HCT116 (cell line): ENCODE data around the gene RALGPS1. TPM values are rescaled to one million over a fixed set of nuclear protein-coding genes. Genes with fewer than 3 reads are reported as not detected.

Experiments used
- ATAC-seq: fragments of 200-7000 bp; cut with Tn5 transposase; 2 replicates; pipeline ENCODE4 v1.9.1; 2020; ENCODE audit warnings: mild to moderate bottlenecking, moderate library complexity
- BruUV-seq: library from RNA; stranded (reverse); fragments of 400-500 nt; replicated peaks from 2 replicates; lab custom pipeline; 2021; lab: Mats Ljungman, UMichigan
- CTCF ChIA-PET: fragments of 300-600 bp; sonication (Branson Sonifier 250); formaldehyde crosslinking; loops from one replicate; lab custom pipeline; 2021; ENCODE audit warnings: antibody characterized with exemption; lab: Charles Lee
- POLR2A ChIA-PET: fragments of 300-600, 350-600 bp; sonication (Branson Sonifier 250); formaldehyde crosslinking; loops from one replicate; lab custom pipeline; 2021; ENCODE audit warnings: antibody characterized with exemption; lab: Charles Lee
- RAD21 ChIA-PET, 2 experiments: fragments of 300-600 bp; sonication (Branson Sonifier 250); formaldehyde crosslinking; loops; one replicate each; lab custom pipeline; 2023; ENCODE audit warnings: low total read pairs in 2 of 2; ENCODE audit not compliant: uncharacterized antibody in 2 of 2, unreplicated experiment in 2 of 2, low non-redundant PET in 1 of 2; lab: Charles Lee
- DNase-seq: peaks from one replicate; pipeline ENCODE4 v3.0.0-alpha.2; 2010; ENCODE audit warnings: low read depth, low spot score
- H2AFZ ChIP-seq: fragments of 200-600 bp; shearing (Covaris generic), sonication (generic); 2 replicates; pipeline ENCODE4 v1.6.1; 2017; ENCODE audit warnings: low read depth, mixed run types, mixed read lengths, antibody characterized with exemption, low read length; ENCODE audit not compliant: poor library complexity, severe bottlenecking
- H3K27ac ChIP-seq: 2 replicates; pipeline ENCODE4 v1.5.1; 2012; ENCODE audit warnings: low read depth, low read length
- H3K27me3 ChIP-seq: fragments of 200-600 bp; sonication (generic); 2 replicates; pipeline ENCODE4 v1.6.1; 2016; ENCODE audit warnings: mixed run types, low read length, mixed read lengths; ENCODE audit not compliant: insufficient read depth
- H3K36me3 ChIP-seq, 2 experiments: fragments of 200-500 bp in 1 of 2; fragments of 200-600 bp in 1 of 2; sonication (Bioruptor generic) in 1 of 2; sonication (generic) in 1 of 2; 2 replicates each; pipeline versions ENCODE4 v1.5.1 to v1.6.1; 2014 to 2016; ENCODE audit warnings: low read length in 2 of 2, inconsistent platforms in 1 of 2, mixed read lengths in 1 of 2, mixed run types in 1 of 2; ENCODE audit not compliant: insufficient read depth in 2 of 2, control insufficient read depth in 1 of 2
- H3K4me1 ChIP-seq, 2 experiments: fragments of 200-600 bp in 1 of 2; sonication (generic) in 1 of 2; 2 replicates each; pipeline versions ENCODE4 v1.5.1 to v1.6.1; 2012 to 2017; ENCODE audit warnings: low read length in 2 of 2, inconsistent platforms in 1 of 2, mild to moderate bottlenecking in 1 of 2, mixed read lengths in 1 of 2, mixed run types in 1 of 2, moderate library complexity in 1 of 2; ENCODE audit not compliant: insufficient read depth in 2 of 2, control insufficient read depth in 1 of 2
- H3K4me2 ChIP-seq: fragments of 200-600 bp; sonication (generic); 2 replicates; pipeline ENCODE4 v1.6.1; 2017; ENCODE audit warnings: mixed run types, low read length, mixed read lengths
- H3K4me3 ChIP-seq, 2 experiments: fragments of 200-600 bp in 1 of 2; sonication (generic) in 1 of 2; replicated peaks in 1 of 2; 2 replicates each; pipeline ENCODE4 v1.5.1; 2011 to 2016; ENCODE audit warnings: low read length in 2 of 2, control low read depth in 1 of 2, low read depth in 1 of 2, mild to moderate bottlenecking in 1 of 2, mixed read lengths in 1 of 2, mixed run types in 1 of 2
- H3K79me2 ChIP-seq: fragments of 200-600 bp; sonication (generic); 2 replicates; pipeline ENCODE4 v1.6.1; 2017; ENCODE audit warnings: mild to moderate bottlenecking, mixed run types, low read length, moderate library complexity, mixed read lengths; ENCODE audit not compliant: insufficient read depth
- H3K9ac ChIP-seq: fragments of 200-600 bp; sonication (generic); 2 replicates; pipeline ENCODE4 v1.6.1; 2016; ENCODE audit warnings: low read length, mixed read lengths
- H3K9me2 ChIP-seq: fragments of 200-600 bp; sonication (generic), shearing (Covaris generic); 2 replicates; pipeline ENCODE4 v1.6.1; 2017; ENCODE audit warnings: mixed run types, mild to moderate bottlenecking, moderate library complexity; ENCODE audit not compliant: insufficient read depth
- H3K9me3 ChIP-seq, 2 experiments: fragments of 200-500 bp in 1 of 2; fragments of 200-600 bp in 1 of 2; sonication (Bioruptor generic) in 1 of 2; sonication (generic) in 1 of 2; 2 replicates each; pipeline ENCODE4 v1.6.1; 2014 to 2017; ENCODE audit warnings: low read length in 2 of 2, mixed read lengths in 2 of 2, inconsistent platforms in 1 of 2, low read depth in 1 of 2, mild to moderate bottlenecking in 1 of 2, mixed run types in 1 of 2, moderate library complexity in 1 of 2; ENCODE audit not compliant: control insufficient read depth in 1 of 2, insufficient read depth in 1 of 2
- H4K20me1 ChIP-seq: fragments of 200-600 bp; sonication (generic), shearing (Covaris generic); 2 replicates; pipeline ENCODE4 v1.6.1; 2017; ENCODE audit warnings: mixed run types, mild to moderate bottlenecking, moderate library complexity; ENCODE audit not compliant: insufficient read depth
- EGR1 ChIP-seq: IDR thresholded peaks from 2 replicates; pipeline ENCODE4 v1.6.1; 2012; ENCODE audit warnings: low read depth
- ELF1 ChIP-seq: IDR thresholded peaks from 2 replicates; pipeline ENCODE4 v1.6.1; 2012; ENCODE audit warnings: low read depth, borderline replicate concordance
- JUND ChIP-seq: IDR thresholded peaks from 2 replicates; pipeline ENCODE4 v1.6.1; 2012
- SIN3A ChIP-seq: IDR thresholded peaks from 2 replicates; pipeline ENCODE4 v1.6.1; 2012; ENCODE audit warnings: low read depth
- YY1 ChIP-seq: IDR thresholded peaks from 2 replicates; pipeline ENCODE4 v1.6.1; 2011; ENCODE audit warnings: low read length, low read depth, moderate library complexity, mild to moderate bottlenecking; ENCODE audit not compliant: insufficient replicate concordance; ENCODE audit errors: extremely low read depth
- intact Hi-C: fragments of 100-400 bp; cut with micrococcal nuclease; formaldehyde crosslinking; loops from 2 replicates; pipeline ENCODE4 v1.10.0; 2022
- total RNA-seq: library from RNA; stranded (reverse); gene quantifications from one replicate; pipeline ENCODE4 v1.2.1, GENCODE V29; 2021; ENCODE audit not compliant: unreplicated experiment
- TF ChIP-seq, protein P1 (sequence below): IDR thresholded peaks from 2 replicates; pipeline ENCODE4 v1.6.1; 2012

The RALGPS1 gene
- total RNA-seq, 1 experiment from 2014 or later: 7.6 TPM

DNA sequence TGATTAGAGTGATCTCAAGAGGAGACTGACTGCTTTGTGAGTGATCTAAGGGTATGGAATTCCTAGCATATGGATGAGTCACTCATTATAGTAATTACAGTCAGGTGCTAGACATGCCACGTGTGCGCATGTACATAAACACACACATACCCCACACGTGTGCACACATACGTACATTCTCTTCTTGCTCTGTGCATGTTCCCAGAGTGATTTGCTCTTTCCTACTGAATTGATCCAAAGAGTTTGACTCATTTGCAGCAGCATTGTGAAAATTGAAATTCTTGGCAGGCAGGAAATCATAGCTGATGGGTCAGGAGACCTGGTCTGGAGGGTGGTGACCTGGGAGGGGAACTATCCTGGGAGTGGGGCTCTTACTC, 144.1 kb downstream of the RALGPS1 start:
- H3K4me3 ChIP-seq: no peak overlapping the region
- no peaks in the 10 kb centered on the region for H3K36me3 ChIP-seq
- TF ChIP-seq JUND (no peak), YY1 (no peak), EGR1 (no peak)
- CTCF ChIA-PET: no interaction called here
- H3K4me2 ChIP-seq: no peak overlapping the region
- no peak overlapping the region for H3K27ac ChIP-seq
- H3K27me3 ChIP-seq: no peaks in the 10 kb centered on the region
- no peaks in the 10 kb centered on the region for H3K79me2 ChIP-seq
- no peaks in the 10 kb centered on the region for H3K9me3 ChIP-seq
- H3K9me2 ChIP-seq: no peaks in the 10 kb centered on the region
- H4K20me1 ChIP-seq: no peaks in the 10 kb centered on the region
- H3K4me1 ChIP-seq: peaks cover 0 to 14% of the 10 kb centered on the region in 2 experiments; a peak in 2 of 4 replicates
- intact Hi-C loops: no loop called here
- no TSS peak for BruUV-seq
- no peak overlapping the region for H3K9ac ChIP-seq
- no peak overlapping the region for H2AFZ ChIP-seq
- DNase-seq: no peak
- POLR2A ChIA-PET: no interaction called here
- no peak for ATAC-seq
- RAD21 ChIA-PET: no interaction called here

DNA sequence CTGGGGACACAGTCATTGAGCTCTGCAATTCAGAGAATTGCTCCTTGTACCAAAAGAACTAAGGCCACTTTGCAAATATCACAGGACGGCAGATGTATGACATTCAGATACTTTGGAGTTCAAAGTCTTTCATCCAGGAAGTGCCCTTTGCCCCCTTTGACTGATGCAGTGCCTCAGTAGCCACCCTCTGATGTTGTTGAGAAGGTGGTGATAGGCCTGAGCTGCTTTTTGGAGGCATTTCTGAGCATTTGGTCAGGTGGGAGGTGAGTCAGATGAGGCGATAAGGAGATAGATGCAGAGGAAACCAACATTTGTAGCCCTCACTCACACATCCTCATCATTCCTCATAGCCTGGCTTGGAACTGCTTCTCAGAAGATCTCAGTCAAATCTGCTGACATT, 144.4 kb downstream of the RALGPS1 start:
- TF ChIP-seq SIN3A (no peak), ELF1 (no peak)
- TF ChIP-seq, protein P1, sequence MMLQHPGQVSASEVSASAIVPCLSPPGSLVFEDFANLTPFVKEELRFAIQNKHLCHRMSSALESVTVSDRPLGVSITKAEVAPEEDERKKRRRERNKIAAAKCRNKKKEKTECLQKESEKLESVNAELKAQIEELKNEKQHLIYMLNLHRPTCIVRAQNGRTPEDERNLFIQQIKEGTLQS: no peak
- TF ChIP-seq, all 23 proteins: peak for 0
- RAD21 ChIA-PET: no interaction called here

More for the DNA sequence above, 144.4 kb downstream of the RALGPS1 start:
- no TSS peak for BruUV-seq
- intact Hi-C loops: no loop called here
- no peak for ATAC-seq
- Histone ChIP-seq H3K79me2 (no peaks in the 10 kb centered on the region), H3K36me3 (no peaks in the 10 kb centered on the region), H2AFZ (no peak overlapping the region), H4K20me1 (no peaks in the 10 kb centered on the region), H3K4me3 (no peak overlapping the region), H3K4me1 (peaks cover 0 to 14% of the 10 kb centered on the region in 2 experiments; a peak in 2 of 4 replicates), H3K9ac (no peak overlapping the region), H3K4me2 (no peak overlapping the region), H3K9me3 (no peaks in the 10 kb centered on the region), H3K9me2 (no peaks in the 10 kb centered on the region), H3K27ac (no peak overlapping the region), H3K27me3 (no peaks in the 10 kb centered on the region)
- DNase-seq: no peak
- ChIA-PET POLR2A (no interaction called here), CTCF (no interaction called here)
